Measurements from ENCODE around the gene ARHGEF37.

The ARHGEF37 gene

DNA sequence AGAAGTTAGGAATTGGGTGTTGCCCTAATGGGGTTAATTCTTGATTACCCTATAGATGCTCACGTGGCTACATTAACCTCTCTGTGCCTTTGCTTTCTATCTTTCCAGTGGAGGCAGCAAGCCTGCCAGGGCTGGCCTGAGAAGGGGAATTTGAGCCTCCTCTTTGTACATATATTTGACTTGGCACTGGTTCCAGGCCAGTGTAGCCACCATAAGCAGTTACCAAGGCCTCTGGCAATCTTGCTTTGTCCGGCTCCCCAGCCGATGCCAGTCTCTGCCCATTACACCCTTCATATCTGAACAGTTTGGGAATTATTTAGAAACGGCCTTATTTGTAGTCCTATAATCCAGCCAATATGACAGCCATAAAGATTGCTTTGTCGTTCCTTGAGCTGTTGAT, 90.2 kb downstream of the ARHGEF37 start:
- DNase-seq: no peak
- Histone ChIP-seq H2BK15ac (ENCODE audit: low read depth, poor library complexity, severe bottlenecking) (no peak overlapping the region), H3K4ac (ENCODE audit: low read depth in 1 of 2, low read length in 2 of 2) (no peak overlapping the region), H3K9me3 (ENCODE audit: control insufficient read depth, low read length) (peaks cover 9% of the 10 kb centered on the region), H3K27ac (ENCODE audit: low read length, poor library complexity, severe bottlenecking) (no peak overlapping the region), H3K4me2 (ENCODE audit: low read length, poor library complexity, severe bottlenecking) (no peak overlapping the region), H2BK12ac (ENCODE audit: low read length in 2 of 2) (no peak overlapping the region), H4K8ac (ENCODE audit: low read length) (no peak overlapping the region), H3K18ac (ENCODE audit: low read depth in 1 of 2, low read length in 2 of 2) (no peak overlapping the region), H3K36me3 (ENCODE audit: control insufficient read depth in 1 of 2, insufficient read depth in 2 of 2, low read depth in 1 of 2, low read length in 2 of 2) (no peaks in the 10 kb centered on the region), H2BK120ac (ENCODE audit: low read depth, low read length) (no peak overlapping the region), H3K14ac (ENCODE audit: low read length in 2 of 2) (no peak overlapping the region), H3K27me3 (ENCODE audit: control insufficient read depth in 1 of 2, insufficient read depth in 1 of 2, low read length in 2 of 2) (peaks cover 10 to 21% of the 10 kb centered on the region in 2 experiments), H3K79me1 (replicated peaks; ENCODE audit: low read length, poor library complexity, severe bottlenecking) (no peaks in the 10 kb centered on the region), H4K91ac (ENCODE audit: low read length) (no peak overlapping the region), H2BK5ac (ENCODE audit: low read depth, low read length, poor library complexity, severe bottlenecking) (no peak overlapping the region), H2AFZ (ENCODE audit: low read depth, low read length) (no peak overlapping the region), H2AK5ac (ENCODE audit: low read length, severe bottlenecking) (no peak overlapping the region), H3K9ac (ENCODE audit: low read length) (no peak overlapping the region), H3K4me3 (ENCODE audit: insufficient read depth in 1 of 2, low read depth in 1 of 2, low read length in 2 of 2) (no peak overlapping the region), H3K4me1 (ENCODE audit: control insufficient read depth, insufficient read depth, low read depth, low read length) (no peaks in the 10 kb centered on the region), H3K23ac (ENCODE audit: low read length in 2 of 2) (no peak overlapping the region)
- 96% methylated on average over 5 of the region's 5 CpGs for WGBS

DNA sequence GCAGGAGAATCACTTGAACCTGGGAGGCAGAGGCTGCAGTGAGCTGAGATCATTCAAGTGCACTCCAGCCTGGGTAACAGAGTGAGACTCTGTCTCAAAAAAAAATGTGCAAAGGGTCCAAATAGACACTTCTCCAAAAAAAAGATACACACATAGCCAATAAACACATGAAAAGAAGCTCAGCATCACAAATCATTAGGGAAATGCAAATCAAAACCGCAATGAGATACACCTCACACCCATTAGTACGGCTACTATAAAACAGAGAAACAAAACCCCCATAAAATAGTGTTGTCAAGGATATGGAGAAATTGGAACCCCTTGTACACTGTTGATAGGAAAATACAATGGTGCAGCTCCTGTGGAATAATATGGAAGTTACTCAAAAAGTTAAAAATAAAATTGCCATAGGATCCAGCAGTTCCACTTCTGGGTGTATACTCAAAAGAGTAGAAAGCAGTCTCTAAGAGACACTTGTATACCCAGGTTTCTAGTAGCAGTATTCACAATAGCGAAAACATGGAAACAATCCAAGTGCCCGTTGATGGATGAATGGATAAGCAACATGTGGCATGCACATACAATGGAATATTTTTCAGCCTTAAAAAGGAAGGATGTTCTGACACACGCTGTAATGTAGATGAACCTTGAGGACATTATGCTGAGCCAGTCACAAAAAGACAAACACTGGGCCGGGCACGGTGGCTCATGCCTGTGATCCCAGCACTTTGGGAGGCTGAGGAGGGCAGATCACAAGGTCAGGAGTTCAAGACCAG, 91.6 kb downstream of the ARHGEF37 start:
- no peak overlapping the region for H3K23ac ChIP-seq (ENCODE audit: low read length in 2 of 2)
- H2BK12ac ChIP-seq (ENCODE audit: low read length in 2 of 2): no peak overlapping the region
- peaks cover 10 to 26% of the 10 kb centered on the region in 2 experiments for H3K27me3 ChIP-seq (ENCODE audit: control insufficient read depth in 1 of 2, insufficient read depth in 1 of 2, low read length in 2 of 2)
- H3K79me1 ChIP-seq (replicated peaks; ENCODE audit: low read length, poor library complexity, severe bottlenecking): no peaks in the 10 kb centered on the region
- H3K14ac ChIP-seq (ENCODE audit: low read length in 2 of 2): no peak overlapping the region
- no peak overlapping the region for H3K9ac ChIP-seq (ENCODE audit: low read length)
- H3K4me1 ChIP-seq (ENCODE audit: control insufficient read depth, insufficient read depth, low read depth, low read length): no peaks in the 10 kb centered on the region
- no peak overlapping the region for H3K18ac ChIP-seq (ENCODE audit: low read depth in 1 of 2, low read length in 2 of 2)
- DNase-seq: no peak
- peaks cover 5% of the 10 kb centered on the region for H3K9me3 ChIP-seq (ENCODE audit: control insufficient read depth, low read length)
- H3K27ac ChIP-seq (ENCODE audit: low read length, poor library complexity, severe bottlenecking): no peak overlapping the region
- H2BK15ac ChIP-seq (ENCODE audit: low read depth, poor library complexity, severe bottlenecking): no peak overlapping the region
- H4K8ac ChIP-seq (ENCODE audit: low read length): no peak overlapping the region
- H3K4me3 ChIP-seq (ENCODE audit: insufficient read depth in 1 of 2, low read depth in 1 of 2, low read length in 2 of 2): no peak overlapping the region
- H2AFZ ChIP-seq (ENCODE audit: low read depth, low read length): no peak overlapping the region
- H2BK5ac ChIP-seq (ENCODE audit: low read depth, low read length, poor library complexity, severe bottlenecking): no peak overlapping the region
- H2BK120ac ChIP-seq (ENCODE audit: low read depth, low read length): no peak overlapping the region
- H3K4ac ChIP-seq (ENCODE audit: low read depth in 1 of 2, low read length in 2 of 2): no peak overlapping the region
- no peak overlapping the region for H3K4me2 ChIP-seq (ENCODE audit: low read length, poor library complexity, severe bottlenecking)
- no peak overlapping the region for H4K91ac ChIP-seq (ENCODE audit: low read length)
- no peaks in the 10 kb centered on the region for H3K36me3 ChIP-seq (ENCODE audit: control insufficient read depth in 1 of 2, insufficient read depth in 2 of 2, low read depth in 1 of 2, low read length in 2 of 2)
- H2AK5ac ChIP-seq (ENCODE audit: low read length, severe bottlenecking): no peak overlapping the region
- WGBS: 90% methylated on average over 5 of the region's 7 CpGs

DNA sequence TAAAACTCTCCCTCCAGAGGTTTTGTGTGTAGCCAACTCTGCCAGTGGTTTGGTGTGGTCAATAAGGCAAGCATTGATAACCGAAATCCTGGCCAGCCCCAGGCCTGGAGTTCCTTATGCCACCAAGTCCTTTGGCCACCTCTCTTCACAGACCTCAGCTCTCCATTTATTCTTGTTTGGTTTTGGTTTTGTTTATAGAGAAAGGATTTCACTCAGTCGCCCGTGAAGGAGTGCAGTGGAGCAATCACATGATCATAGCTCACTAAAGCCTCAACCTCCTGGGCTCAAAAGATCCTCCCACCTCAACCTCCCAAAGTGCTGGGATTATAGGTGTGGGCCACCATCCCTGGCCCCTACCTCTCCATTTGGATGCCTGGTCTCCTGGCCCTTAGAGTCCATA, 93.4 kb downstream of the ARHGEF37 start:
- DNase-seq: no peak
- Histone ChIP-seq H4K8ac (ENCODE audit: low read length) (no peak overlapping the region), H3K14ac (ENCODE audit: low read length in 2 of 2) (no peak overlapping the region), H3K27ac (ENCODE audit: low read length, poor library complexity, severe bottlenecking) (no peak overlapping the region), H3K4me3 (ENCODE audit: insufficient read depth in 1 of 2, low read depth in 1 of 2, low read length in 2 of 2) (no peak overlapping the region), H3K9me3 (ENCODE audit: control insufficient read depth, low read length) (no peaks in the 10 kb centered on the region), H2AFZ (ENCODE audit: low read depth, low read length) (no peak overlapping the region), H3K27me3 (ENCODE audit: control insufficient read depth in 1 of 2, insufficient read depth in 1 of 2, low read length in 2 of 2) (peaks cover 10 to 26% of the 10 kb centered on the region in 2 experiments), H3K4me2 (ENCODE audit: low read length, poor library complexity, severe bottlenecking) (no peak overlapping the region), H3K18ac (ENCODE audit: low read depth in 1 of 2, low read length in 2 of 2) (no peak overlapping the region), H3K79me1 (replicated peaks; ENCODE audit: low read length, poor library complexity, severe bottlenecking) (no peaks in the 10 kb centered on the region), H3K9ac (ENCODE audit: low read length) (no peak overlapping the region), H3K23ac (ENCODE audit: low read length in 2 of 2) (no peak overlapping the region), H3K36me3 (ENCODE audit: control insufficient read depth in 1 of 2, insufficient read depth in 2 of 2, low read depth in 1 of 2, low read length in 2 of 2) (no peaks in the 10 kb centered on the region), H2AK5ac (ENCODE audit: low read length, severe bottlenecking) (no peak overlapping the region), H3K4me1 (ENCODE audit: control insufficient read depth, insufficient read depth, low read depth, low read length) (no peaks in the 10 kb centered on the region), H4K91ac (ENCODE audit: low read length) (no peak overlapping the region), H2BK12ac (ENCODE audit: low read length in 2 of 2) (no peak overlapping the region), H2BK15ac (ENCODE audit: low read depth, poor library complexity, severe bottlenecking) (no peak overlapping the region), H2BK5ac (ENCODE audit: low read depth, low read length, poor library complexity, severe bottlenecking) (no peak overlapping the region), H3K4ac (ENCODE audit: low read depth in 1 of 2, low read length in 2 of 2) (no peak overlapping the region), H2BK120ac (ENCODE audit: low read depth, low read length) (no peak overlapping the region)
- 78% methylated on average over 2 of the region's 3 CpGs for WGBS

DNA sequence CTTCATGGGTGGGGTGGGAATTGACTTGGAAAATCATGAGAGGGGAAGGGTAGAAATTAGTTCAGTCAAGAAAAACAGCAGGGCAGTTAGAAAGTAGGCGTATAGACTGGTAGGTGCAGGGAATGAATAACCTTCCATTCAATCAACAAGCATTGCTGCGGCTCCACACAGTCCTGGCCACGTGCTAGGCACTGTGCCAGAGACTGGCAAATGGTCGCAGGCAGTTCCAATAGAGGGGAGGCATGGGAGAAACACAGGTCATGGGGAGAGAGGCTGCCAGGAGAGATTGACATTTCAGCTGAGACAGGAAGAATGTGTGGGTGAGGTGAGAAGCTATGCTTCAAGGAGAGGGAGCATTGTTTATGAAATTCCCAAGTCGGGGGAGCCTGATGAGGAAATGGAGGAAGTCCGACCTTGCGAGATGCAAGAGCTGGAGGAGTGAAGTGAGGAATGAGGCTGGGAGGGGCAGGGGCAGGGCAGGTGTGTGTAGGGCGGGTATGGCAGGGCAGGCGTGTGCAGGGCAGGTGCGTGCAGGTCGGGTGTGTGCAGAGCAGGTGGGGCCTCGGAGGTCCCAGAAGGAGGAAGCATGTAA, 94.4 kb downstream of the ARHGEF37 start:
- no peak overlapping the region for H2AFZ ChIP-seq (ENCODE audit: low read depth, low read length)
- H2BK5ac ChIP-seq (ENCODE audit: low read depth, low read length, poor library complexity, severe bottlenecking): no peak overlapping the region
- H3K9ac ChIP-seq (ENCODE audit: low read length): no peak overlapping the region
- no peak overlapping the region for H3K23ac ChIP-seq (ENCODE audit: low read length in 2 of 2)
- H2BK15ac ChIP-seq (ENCODE audit: low read depth, poor library complexity, severe bottlenecking): no peak overlapping the region
- H3K27me3 ChIP-seq (ENCODE audit: control insufficient read depth in 1 of 2, insufficient read depth in 1 of 2, low read length in 2 of 2): peaks cover 10 to 27% of the 10 kb centered on the region in 2 experiments
- no peak overlapping the region for H3K18ac ChIP-seq (ENCODE audit: low read depth in 1 of 2, low read length in 2 of 2)
- DNase-seq: no peak
- H4K8ac ChIP-seq (ENCODE audit: low read length): no peak overlapping the region
- no peak overlapping the region for H2AK5ac ChIP-seq (ENCODE audit: low read length, severe bottlenecking)
- H3K4ac ChIP-seq (ENCODE audit: low read depth in 1 of 2, low read length in 2 of 2): no peak overlapping the region
- H3K79me1 ChIP-seq (replicated peaks; ENCODE audit: low read length, poor library complexity, severe bottlenecking): no peaks in the 10 kb centered on the region
- H4K91ac ChIP-seq (ENCODE audit: low read length): no peak overlapping the region
- no peak overlapping the region for H2BK12ac ChIP-seq (ENCODE audit: low read length in 2 of 2)
- H3K14ac ChIP-seq (ENCODE audit: low read length in 2 of 2): no peak overlapping the region
- no peaks in the 10 kb centered on the region for H3K36me3 ChIP-seq (ENCODE audit: control insufficient read depth in 1 of 2, insufficient read depth in 2 of 2, low read depth in 1 of 2, low read length in 2 of 2)
- no peak overlapping the region for H2BK120ac ChIP-seq (ENCODE audit: low read depth, low read length)
- 83% methylated on average over 12 of the region's 12 CpGs for WGBS
- no peaks in the 10 kb centered on the region for H3K9me3 ChIP-seq (ENCODE audit: control insufficient read depth, low read length)
- H3K4me2 ChIP-seq (ENCODE audit: low read length, poor library complexity, severe bottlenecking): no peak overlapping the region
- no peaks in the 10 kb centered on the region for H3K4me1 ChIP-seq (ENCODE audit: control insufficient read depth, insufficient read depth, low read depth, low read length)
- no peak overlapping the region for H3K27ac ChIP-seq (ENCODE audit: low read length, poor library complexity, severe bottlenecking)
- no peak overlapping the region for H3K4me3 ChIP-seq (ENCODE audit: insufficient read depth in 1 of 2, low read depth in 1 of 2, low read length in 2 of 2)

All from mesenchymal stem cell (in vitro differentiated cells and primary cell).